Measurements from ENCODE around the gene BMP7.
"Not testable (repeated sequence)": the region's sequence is repeated elsewhere in the genome, so short reads cannot be mapped to it uniquely, and the experiment has no call there.

The BMP7 gene

GRCh38 chr20:57195469-57196100 lies 70.9 kb downstream of the BMP7 start:
- in situ Hi-C loops (cut with MboI; ENCODE audit: low sequenced_read_pairs): no loop called here

DNA sequence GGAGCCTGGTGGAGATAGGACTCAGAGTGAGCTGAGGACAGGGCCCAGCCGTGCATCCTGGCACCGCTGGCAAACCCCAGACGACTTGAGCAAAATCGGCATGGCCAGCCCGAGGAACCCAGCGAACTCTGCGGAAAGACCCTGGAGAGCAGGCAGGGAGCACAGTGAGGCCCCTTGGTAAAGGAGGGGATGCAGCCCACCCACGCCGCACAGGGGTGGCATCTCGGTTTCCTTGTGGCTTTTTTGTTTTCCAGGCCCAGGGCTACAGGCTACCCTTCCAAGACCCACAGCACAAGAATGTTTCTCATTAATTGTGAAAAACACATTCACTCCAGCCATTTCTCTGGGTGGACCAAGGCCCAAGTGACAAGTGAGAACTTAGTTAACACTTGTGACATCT lies 71.4 kb downstream of the BMP7 start:
- in situ Hi-C loops (cut with MboI; ENCODE audit: low sequenced_read_pairs): no loop called here

GRCh38 chr20:57194154-57194553 lies 72.3 kb downstream of the BMP7 start:
- in situ Hi-C loops (cut with MboI; ENCODE audit: low sequenced_read_pairs): no loop called here

- in situ Hi-C loops (cut with MboI; ENCODE audit: low sequenced_read_pairs): no loop called here
Measured at GRCh38 chr20:57193094-57193493, 73.3 kb downstream of the BMP7 start.

GRCh38 chr20:57192311-57192710 lies 74.1 kb downstream of the BMP7 start:
- in situ Hi-C loops (cut with MboI; ENCODE audit: low sequenced_read_pairs): no loop called here

GRCh38 chr20:57191265-57191638 lies 75.2 kb downstream of the BMP7 start:
- in situ Hi-C loops (cut with MboI; ENCODE audit: low sequenced_read_pairs): not testable (repeated sequence)

DNA sequence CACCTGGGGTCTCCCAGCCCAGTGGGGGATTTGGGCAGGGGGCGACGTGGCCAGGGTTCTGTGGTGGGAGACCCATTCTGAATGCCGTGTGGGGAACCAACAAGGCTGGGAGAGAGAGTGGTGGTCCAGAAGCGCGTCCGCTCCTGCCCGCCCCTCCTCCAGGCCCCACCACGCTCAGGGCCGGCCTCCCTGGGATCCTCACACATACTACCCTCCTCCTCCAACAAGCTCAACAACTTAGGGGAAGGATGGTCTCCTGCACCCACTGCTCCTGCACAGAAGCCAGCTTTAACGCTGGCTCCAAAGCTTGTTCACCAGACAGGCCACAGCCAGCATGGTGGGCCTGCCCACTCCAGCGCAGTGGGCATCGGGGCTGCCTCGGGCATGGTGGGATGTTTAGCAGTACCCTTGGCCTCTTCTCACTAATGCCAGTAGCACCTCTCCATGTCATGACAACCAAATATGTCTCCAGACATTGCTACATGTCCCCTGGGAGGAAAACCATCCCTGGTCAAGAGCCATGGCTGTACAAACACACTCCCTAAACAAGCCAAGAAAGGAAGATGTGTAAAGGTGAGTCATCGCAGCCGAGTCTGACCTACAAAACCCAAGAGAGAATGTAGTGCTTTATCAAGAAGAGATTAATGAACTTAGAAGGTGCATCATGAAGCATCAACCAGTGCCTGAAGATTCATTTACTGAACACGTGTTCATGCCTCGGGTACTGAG lies 75.7 kb downstream of the BMP7 start:
- in situ Hi-C loops (cut with MboI; ENCODE audit: low sequenced_read_pairs): no loop called here

DNA sequence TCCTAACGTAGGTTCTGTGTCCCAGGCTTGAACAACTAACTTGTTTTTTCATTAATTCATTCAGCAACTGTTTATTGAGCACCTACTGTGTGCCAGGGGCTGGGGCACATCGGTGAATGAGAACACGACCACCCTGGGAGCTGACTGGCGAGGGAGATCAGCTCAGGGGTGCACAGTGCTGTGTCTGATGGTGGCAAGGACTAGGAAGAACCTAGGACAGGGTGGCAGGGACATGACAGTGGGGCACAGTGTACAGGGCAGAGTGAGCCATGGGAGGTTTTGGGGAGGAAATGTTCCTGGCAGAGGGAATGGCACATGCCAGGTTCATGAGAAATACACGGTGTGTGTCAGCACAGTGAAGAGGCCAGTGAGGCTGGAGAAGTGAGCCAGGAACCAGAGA lies 76.7 kb downstream of the BMP7 start:
- in situ Hi-C loops (cut with MboI; ENCODE audit: low sequenced_read_pairs): no loop called here

GRCh38 chr20:57188576-57189079 lies 77.8 kb downstream of the BMP7 start:
- in situ Hi-C loops (cut with MboI; ENCODE audit: low sequenced_read_pairs): no loop called here

GRCh38 chr20:57188056-57188455 lies 78.4 kb downstream of the BMP7 start:
- in situ Hi-C loops (cut with MboI; ENCODE audit: low sequenced_read_pairs): no loop called here

- in situ Hi-C loops (cut with MboI; ENCODE audit: low sequenced_read_pairs): no loop called here
Measured at GRCh38 chr20:57187068-57187634, 79.3 kb downstream of the BMP7 start.

DNA sequence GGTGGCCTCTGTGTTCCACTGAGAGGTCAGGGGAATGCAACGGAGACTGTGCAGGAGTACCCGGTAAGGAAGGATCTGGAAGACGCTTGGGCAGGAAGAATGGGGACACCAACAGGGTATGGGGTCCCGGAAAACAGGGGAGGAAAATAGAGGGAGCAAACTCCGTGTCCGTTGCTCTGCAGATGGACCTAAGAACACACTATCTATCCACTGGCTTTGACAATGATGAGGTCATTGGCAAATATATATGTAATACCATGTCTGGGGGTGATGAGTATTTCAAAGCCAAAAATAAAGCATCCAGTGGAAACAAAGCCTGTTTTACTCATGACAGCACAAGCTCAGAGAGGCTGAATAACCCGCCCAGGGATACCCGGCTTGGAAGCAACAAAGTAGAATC lies 80.2 kb downstream of the BMP7 start:
- in situ Hi-C loops (cut with MboI; ENCODE audit: low sequenced_read_pairs): no loop called here

GRCh38 chr20:57185188-57185743 lies 81.2 kb downstream of the BMP7 start:
- in situ Hi-C loops (cut with MboI; ENCODE audit: low sequenced_read_pairs): no loop called here

DNA sequence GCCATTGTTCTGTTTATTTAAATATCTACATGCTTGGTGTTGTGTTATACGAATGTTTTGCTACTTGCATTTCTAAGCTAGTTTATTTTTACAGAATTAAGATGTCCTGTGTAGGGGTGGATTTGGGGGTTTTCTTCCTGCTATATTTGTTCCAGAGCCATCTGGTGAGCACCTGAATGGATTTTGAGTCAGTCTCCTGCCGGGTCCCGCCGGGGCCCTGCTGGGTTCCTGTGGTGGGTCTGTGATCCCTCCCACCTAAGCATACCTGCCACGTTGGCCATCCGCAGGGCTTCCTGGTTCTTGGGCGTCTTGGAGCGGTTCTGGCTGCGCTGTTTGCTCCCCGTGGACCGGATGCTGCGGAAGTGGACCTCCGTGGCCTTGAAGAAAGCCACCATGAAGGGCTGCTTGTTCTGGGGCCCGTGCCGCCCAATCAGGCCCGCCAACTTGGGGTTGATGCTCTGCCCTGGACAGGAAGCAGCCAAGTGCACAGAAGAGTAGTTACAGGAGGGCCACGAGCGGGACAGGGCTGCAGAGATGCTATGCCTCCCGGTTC lies 82.9 kb downstream of the BMP7 start:
- in situ Hi-C loops (cut with MboI; ENCODE audit: low sequenced_read_pairs): no loop called here

DNA sequence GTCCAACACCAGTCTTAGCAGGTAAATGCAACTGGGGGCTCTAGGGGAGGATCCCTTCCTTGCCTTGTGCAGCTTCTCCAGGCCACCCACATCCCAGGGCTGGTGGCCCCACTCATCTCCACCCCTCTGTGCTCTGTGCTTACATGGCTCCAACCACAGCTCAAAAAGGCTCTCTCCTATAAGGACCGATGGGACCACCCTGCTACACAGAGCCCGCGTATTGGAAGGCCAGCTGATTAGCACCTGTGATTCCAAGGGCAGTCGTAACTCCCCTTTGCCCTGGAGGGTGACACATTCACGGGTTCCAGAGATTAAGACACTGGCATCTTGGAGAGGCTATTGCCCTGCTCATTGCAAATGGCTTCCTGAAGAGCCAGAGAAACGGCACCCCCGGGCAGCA lies 84.8 kb downstream of the BMP7 start:
- in situ Hi-C loops (cut with MboI; ENCODE audit: low sequenced_read_pairs): no loop called here

GRCh38 chr20:57180954-57181353 lies 85.5 kb downstream of the BMP7 start:
- in situ Hi-C loops (cut with MboI; ENCODE audit: low sequenced_read_pairs): no loop called here

DNA sequence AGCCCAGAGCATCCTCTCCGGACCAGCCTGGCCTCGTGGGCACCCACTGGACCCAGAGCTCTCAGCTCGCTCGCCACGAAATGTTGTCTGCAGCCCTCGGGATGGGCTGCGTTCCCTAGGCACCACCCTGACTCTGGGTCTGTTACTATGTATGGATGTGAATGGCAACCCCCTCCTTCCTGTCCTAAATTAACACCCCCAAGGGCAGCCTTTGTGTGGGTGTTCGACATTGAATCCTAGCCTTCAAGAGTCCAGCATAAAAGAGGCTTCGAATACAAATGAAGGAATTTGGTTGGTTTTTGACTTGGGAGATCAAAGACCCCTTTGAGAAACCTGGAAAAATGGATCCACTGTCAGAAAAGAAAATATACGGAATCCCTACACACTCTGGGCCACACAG lies 86.1 kb downstream of the BMP7 start:
- in situ Hi-C loops (cut with MboI; ENCODE audit: low sequenced_read_pairs): no loop called here

DNA sequence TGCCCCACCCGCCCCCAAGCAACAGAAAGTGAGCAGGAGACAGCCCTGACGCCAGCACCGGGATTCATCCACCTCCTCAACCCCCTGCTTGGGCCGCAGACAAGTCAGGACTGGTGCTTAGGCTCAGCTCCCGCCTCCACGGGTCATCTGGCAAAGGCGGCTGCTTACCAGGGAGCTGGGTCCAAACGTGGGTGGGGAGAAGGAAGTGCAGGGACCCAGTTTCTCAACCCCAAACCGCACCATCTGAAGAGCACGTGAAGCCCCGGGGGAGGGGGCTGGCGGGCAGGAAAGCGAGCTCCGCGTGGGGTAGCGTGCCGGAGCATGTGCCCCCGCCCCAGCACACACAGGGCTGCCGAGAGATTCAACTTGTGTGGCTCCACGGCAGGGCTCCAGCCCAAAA lies 87.2 kb downstream of the BMP7 start:
- in situ Hi-C loops (cut with MboI; ENCODE audit: low sequenced_read_pairs): no loop called here

- in situ Hi-C loops (cut with MboI; ENCODE audit: low sequenced_read_pairs): no loop called here
Measured at GRCh38 chr20:57178582-57179111, 87.8 kb downstream of the BMP7 start.

DNA sequence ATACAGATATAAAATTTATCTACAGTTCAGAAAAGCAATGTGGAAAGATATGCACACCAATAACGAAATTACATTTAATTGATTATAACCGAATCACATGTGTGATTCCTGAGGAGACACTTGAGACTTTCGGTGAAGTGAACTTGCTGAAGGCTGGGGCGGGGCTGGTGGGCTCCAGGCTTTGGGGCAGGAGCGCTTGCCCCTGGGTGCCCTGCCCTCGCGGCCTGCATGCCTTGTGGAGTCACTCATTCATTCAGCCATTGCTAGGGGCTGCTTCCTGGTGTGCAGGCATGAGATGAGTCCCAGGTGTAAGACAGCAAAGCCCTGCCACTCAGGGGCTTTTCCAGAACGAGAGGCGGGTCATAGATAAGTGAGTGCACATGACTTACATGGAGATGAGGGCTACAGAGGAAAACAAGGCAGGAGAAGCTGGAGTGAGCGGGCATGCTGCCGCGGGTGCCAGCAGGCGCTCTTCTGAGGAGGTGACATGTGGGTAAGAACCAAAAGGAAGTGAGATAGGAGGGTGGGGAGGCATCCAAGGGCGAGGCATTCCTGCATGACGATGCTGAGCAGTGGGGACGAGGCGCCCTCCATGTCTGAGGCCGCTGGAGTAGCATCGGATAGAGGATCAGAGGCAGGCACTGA lies 88.7 kb downstream of the BMP7 start:
- in situ Hi-C loops (cut with MboI; ENCODE audit: low sequenced_read_pairs): no loop called here

DNA sequence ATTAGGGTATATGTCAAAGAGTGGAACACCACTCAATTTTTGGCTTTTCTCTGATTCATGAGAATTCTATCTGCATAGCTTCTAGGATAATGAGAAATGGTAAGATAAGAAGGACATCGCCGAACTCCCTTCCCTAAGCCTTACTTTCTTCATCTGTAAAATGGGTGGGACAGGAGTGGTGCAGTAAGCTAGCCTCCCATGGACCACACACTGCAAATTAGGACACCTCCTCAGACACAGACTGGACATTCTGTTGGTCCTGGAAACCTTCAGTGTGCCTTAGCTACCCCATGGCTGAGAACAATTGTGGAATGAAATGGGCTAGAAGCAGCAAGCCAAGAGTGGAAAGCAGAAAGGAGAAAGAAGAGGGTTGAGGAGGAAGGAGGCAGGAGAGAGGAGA lies 89.6 kb downstream of the BMP7 start:
- in situ Hi-C loops (cut with MboI; ENCODE audit: low sequenced_read_pairs): no loop called here
